MM.1S (cell line): ENCODE results near the gene SPATA9.

Experiments used
- EZH2 ChIP-seq: fragments of 300-600 bp; sonication (generic); optimal IDR thresholded peaks from 2 replicates; pipeline ENCODE3; 2017; ENCODE audit warnings: low read depth, mild to moderate bottlenecking, antibody characterized with exemption, low read length, mixed read lengths
- TF ChIP-seq, protein P1 (sequence below): fragments of 300-600 bp; sonication (generic); IDR thresholded peaks from 2 replicates; pipeline ENCODE4 v1.5.1; 2016; ENCODE audit warnings: antibody characterized with exemption, low read length, mixed read lengths

GRCh38 chr5:95669540-95669939, 13.3 kb downstream of the SPATA9 start:
- TF ChIP-seq, protein P1, sequence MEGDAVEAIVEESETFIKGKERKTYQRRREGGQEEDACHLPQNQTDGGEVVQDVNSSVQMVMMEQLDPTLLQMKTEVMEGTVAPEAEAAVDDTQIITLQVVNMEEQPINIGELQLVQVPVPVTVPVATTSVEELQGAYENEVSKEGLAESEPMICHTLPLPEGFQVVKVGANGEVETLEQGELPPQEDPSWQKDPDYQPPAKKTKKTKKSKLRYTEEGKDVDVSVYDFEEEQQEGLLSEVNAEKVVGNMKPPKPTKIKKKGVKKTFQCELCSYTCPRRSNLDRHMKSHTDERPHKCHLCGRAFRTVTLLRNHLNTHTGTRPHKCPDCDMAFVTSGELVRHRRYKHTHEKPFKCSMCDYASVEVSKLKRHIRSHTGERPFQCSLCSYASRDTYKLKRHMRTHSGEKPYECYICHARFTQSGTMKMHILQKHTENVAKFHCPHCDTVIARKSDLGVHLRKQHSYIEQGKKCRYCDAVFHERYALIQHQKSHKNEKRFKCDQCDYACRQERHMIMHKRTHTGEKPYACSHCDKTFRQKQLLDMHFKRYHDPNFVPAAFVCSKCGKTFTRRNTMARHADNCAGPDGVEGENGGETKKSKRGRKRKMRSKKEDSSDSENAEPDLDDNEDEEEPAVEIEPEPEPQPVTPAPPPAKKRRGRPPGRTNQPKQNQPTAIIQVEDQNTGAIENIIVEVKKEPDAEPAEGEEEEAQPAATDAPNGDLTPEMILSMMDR = no peak
- no peak for TF ChIP-seq EZH2
